ENCODE results near the gene CHST9.

CHST9 gene

GRCh38 chr18:26875040-26875654 lies 310.0 kb downstream of the CHST9 start:
- Histone ChIP-seq H3K27me3 (ENCODE audit: low read depth, low read length) (no peaks in the 10 kb centered on the region), H3K9me3 (ENCODE audit: insufficient read depth, low read length) (no peaks in the 10 kb centered on the region), H3K4me3 (ENCODE audit: low read length) (no peak overlapping the region), H3K9ac (ENCODE audit: low read length) (no peak overlapping the region), H4K20me1 (ENCODE audit: insufficient read depth, low read length) (no peaks in the 10 kb centered on the region), H3K4me1 (ENCODE audit: low read length) (no peaks in the 10 kb centered on the region), H2AFZ (ENCODE audit: low read depth, low read length) (no peak overlapping the region), H3K4me2 (ENCODE audit: low read length) (no peak overlapping the region), H3K79me2 (ENCODE audit: low read length) (no peaks in the 10 kb centered on the region), H3K27ac (ENCODE audit: low read length) (no peak overlapping the region), H3K36me3 (replicated peaks; ENCODE audit: low read depth, low read length) (no peaks in the 10 kb centered on the region)
- TF ChIP-seq EZH2phosphoT487 (IDR thresholded peaks at IDR 0.05; ENCODE audit: low read depth) (no peak), CTCF (IDR thresholded peaks at IDR 0.05; ENCODE audit: low read depth, low read length) (no peak)

- no peak overlapping the region for H2AFZ ChIP-seq (ENCODE audit: low read depth, low read length)
- H3K27ac ChIP-seq (ENCODE audit: low read length) = no peak overlapping the region
- H3K4me2 ChIP-seq (ENCODE audit: low read length) = no peak overlapping the region
- H4K20me1 ChIP-seq (ENCODE audit: insufficient read depth, low read length) = no peaks in the 10 kb centered on the region
- H3K36me3 ChIP-seq (replicated peaks; ENCODE audit: low read depth, low read length) = no peaks in the 10 kb centered on the region
- no peaks in the 10 kb centered on the region for H3K79me2 ChIP-seq (ENCODE audit: low read length)
- H3K4me3 ChIP-seq (ENCODE audit: low read length) = no peak overlapping the region
- H3K27me3 ChIP-seq (ENCODE audit: low read depth, low read length) = no peaks in the 10 kb centered on the region
- no peaks in the 10 kb centered on the region for H3K4me1 ChIP-seq (ENCODE audit: low read length)
- TF ChIP-seq CTCF (IDR thresholded peaks at IDR 0.05; ENCODE audit: low read depth, low read length) (no peak), EZH2phosphoT487 (IDR thresholded peaks at IDR 0.05; ENCODE audit: low read depth) (no peak)
- no peaks in the 10 kb centered on the region for H3K9me3 ChIP-seq (ENCODE audit: insufficient read depth, low read length)
- no peak overlapping the region for H3K9ac ChIP-seq (ENCODE audit: low read length)
These were observed 310.8 kb downstream of the CHST9 start for GRCh38 chr18:26874283-26874682.

GRCh38 chr18:26869640-26870039 lies 315.5 kb downstream of the CHST9 start:
- Histone ChIP-seq H4K20me1 (ENCODE audit: insufficient read depth, low read length) (no peaks in the 10 kb centered on the region), H3K36me3 (replicated peaks; ENCODE audit: low read depth, low read length) (no peaks in the 10 kb centered on the region), H3K4me2 (ENCODE audit: low read length) (no peak overlapping the region), H3K4me3 (ENCODE audit: low read length) (no peak overlapping the region), H3K9ac (ENCODE audit: low read length) (no peak overlapping the region), H3K4me1 (ENCODE audit: low read length) (no peaks in the 10 kb centered on the region), H3K79me2 (ENCODE audit: low read length) (no peaks in the 10 kb centered on the region), H3K27ac (ENCODE audit: low read length) (no peak overlapping the region), H3K27me3 (ENCODE audit: low read depth, low read length) (no peaks in the 10 kb centered on the region), H3K9me3 (ENCODE audit: insufficient read depth, low read length) (no peaks in the 10 kb centered on the region), H2AFZ (ENCODE audit: low read depth, low read length) (no peak overlapping the region)
- TF ChIP-seq EZH2phosphoT487 (IDR thresholded peaks at IDR 0.05; ENCODE audit: low read depth) (no peak), CTCF (IDR thresholded peaks at IDR 0.05; ENCODE audit: low read depth, low read length) (no peak)

GRCh38 chr18:26868968-26869586 lies 316.0 kb downstream of the CHST9 start:
- no peaks in the 10 kb centered on the region for H3K4me1 ChIP-seq (ENCODE audit: low read length)
- H3K79me2 ChIP-seq (ENCODE audit: low read length) = no peaks in the 10 kb centered on the region
- no peak overlapping the region for H3K4me3 ChIP-seq (ENCODE audit: low read length)
- no peak overlapping the region for H3K27ac ChIP-seq (ENCODE audit: low read length)
- no peaks in the 10 kb centered on the region for H3K36me3 ChIP-seq (replicated peaks; ENCODE audit: low read depth, low read length)
- TF ChIP-seq CTCF (IDR thresholded peaks at IDR 0.05; ENCODE audit: low read depth, low read length) (no peak), EZH2phosphoT487 (IDR thresholded peaks at IDR 0.05; ENCODE audit: low read depth) (no peak)
- no peak overlapping the region for H2AFZ ChIP-seq (ENCODE audit: low read depth, low read length)
- H3K4me2 ChIP-seq (ENCODE audit: low read length) = no peak overlapping the region
- no peaks in the 10 kb centered on the region for H3K9me3 ChIP-seq (ENCODE audit: insufficient read depth, low read length)
- no peaks in the 10 kb centered on the region for H4K20me1 ChIP-seq (ENCODE audit: insufficient read depth, low read length)
- no peaks in the 10 kb centered on the region for H3K27me3 ChIP-seq (ENCODE audit: low read depth, low read length)
- H3K9ac ChIP-seq (ENCODE audit: low read length) = no peak overlapping the region

All from OCI-LY3 (cell line).